K562 (cell line): ENCODE measurements around the gene SLC25A29. TPM values are rescaled to one million over a fixed set of nuclear protein-coding genes. Genes with fewer than 3 reads are reported as not detected.

Source experiments
- ATAC-seq: fragments of 200-7000 bp; cut with Tn5 transposase; 3 replicates; pipeline ENCODE4 v1.9.1; 2020; ENCODE audit warnings: moderate library complexity
- BruUV-seq: library from RNA; stranded (reverse); fragments of 400-500 nt; replicated peaks from 2 replicates; lab custom pipeline; 2021; lab: Mats Ljungman, UMichigan
- CTCF ChIA-PET: fragments of 300-600 bp; formaldehyde crosslinking; extraction: SDS; loops from one replicate; lab custom pipeline; 2021; ENCODE audit warnings: low intra/inter-chr PET ratio; lab: Yijun Ruan, JAX
- POLR2A ChIA-PET: fragments of 300-600, 350-650 bp; sonication (Branson Sonifier 250); formaldehyde crosslinking; extraction: SDS; loops from one replicate; lab custom pipeline; 2021; ENCODE audit warnings: antibody characterized with exemption, inconsistent platforms; lab: Yijun Ruan, JAX
- DNase-seq, 4 experiments: peaks; one replicate each; pipeline versions ENCODE4 v3.0.0 to v3.0.0-alpha.2; 2011 to 2018; ENCODE audit warnings: low spot score in 3 of 4, mixed read lengths in 3 of 4; ENCODE audit errors: extremely low read depth in 1 of 4
- FAIRE-seq: peaks from 2 replicates; lab custom pipeline; 2011; peaks lifted over from hg19 to GRCh38; lab: Jason Lieb, UNC
- H2AFZ ChIP-seq: 2 replicates; pipeline ENCODE4 v1.6.0; 2011; ENCODE audit warnings: low read depth, low read length, control low read depth, inconsistent platforms
- H3K27ac ChIP-seq: fragments of 200-600 bp; 3 replicates; pipeline ENCODE4 v1.8.0; 2011; ENCODE audit warnings: low read depth, mild to moderate bottlenecking, control low read depth, inconsistent platforms, low read length, moderate library complexity, mixed read lengths; ENCODE audit errors: extremely low read depth
- H3K27me3 ChIP-seq, 2 experiments: fragments of 300-600 bp in 1 of 2; 2 replicates in 1 of 2; 3 replicates in 1 of 2; pipeline versions ENCODE4 v1.6.0 to v1.8.0; 2011; ENCODE audit warnings: inconsistent platforms in 2 of 2, low read length in 2 of 2, mild to moderate bottlenecking in 1 of 2, mixed read lengths in 1 of 2, moderate library complexity in 1 of 2; ENCODE audit not compliant: control insufficient read depth in 2 of 2, insufficient read depth in 2 of 2
- H3K36me3 ChIP-seq: fragments of 300-600 bp; 3 replicates; pipeline ENCODE4 v1.8.0; 2011; ENCODE audit warnings: mild to moderate bottlenecking, low read length, inconsistent platforms; ENCODE audit not compliant: control insufficient read depth, insufficient read depth
- H3K4me1 ChIP-seq, 2 experiments: fragments of 200-600 bp in 1 of 2; replicated peaks in 1 of 2; 2 replicates in 1 of 2; 3 replicates in 1 of 2; pipeline versions ENCODE4 v1.5.1 to v1.8.0; 2011; ENCODE audit warnings: inconsistent platforms in 2 of 2, low read length in 2 of 2, mild to moderate bottlenecking in 1 of 2, mixed read lengths in 1 of 2, moderate library complexity in 1 of 2; ENCODE audit not compliant: control insufficient read depth in 2 of 2, insufficient read depth in 2 of 2
- H3K4me2 ChIP-seq: 2 replicates; pipeline ENCODE4 v1.6.1; 2011; ENCODE audit warnings: low read length, control low read depth, inconsistent platforms, mixed read lengths; ENCODE audit not compliant: insufficient read depth
- H3K4me3 ChIP-seq: fragments of 200-600 bp; sonication (generic), shearing (Covaris generic); 2 replicates; pipeline ENCODE4 v1.5.1; 2016; ENCODE audit warnings: control low read depth, inconsistent platforms
- H3K79me2 ChIP-seq: fragments of 200-600 bp; 3 replicates; pipeline ENCODE4 v1.8.0; 2011; ENCODE audit warnings: low read length, inconsistent platforms; ENCODE audit not compliant: control insufficient read depth, insufficient read depth
- H3K9ac ChIP-seq, 2 experiments: 2 replicates each; pipeline versions ENCODE4 v1.6.0 to v1.6.1; 2011; ENCODE audit warnings: low read depth in 2 of 2, low read length in 2 of 2, control low read depth in 1 of 2, inconsistent platforms in 1 of 2, mild to moderate bottlenecking in 1 of 2, mixed read lengths in 1 of 2; ENCODE audit not compliant: insufficient read depth in 1 of 2
- H3K9me1 ChIP-seq: one replicate; pipeline ENCODE4 v1.6.0; 2011; ENCODE audit warnings: inconsistent platforms, mild to moderate bottlenecking, low read length, moderate library complexity; ENCODE audit not compliant: control insufficient read depth, insufficient read depth
- H3K9me3 ChIP-seq: replicated peaks from 2 replicates; pipeline ENCODE4 v1.5.1; 2011; ENCODE audit warnings: low read depth, low read length, inconsistent platforms; ENCODE audit not compliant: control insufficient read depth, insufficient read depth
- H4K20me1 ChIP-seq: replicated peaks from 2 replicates; pipeline ENCODE4 v1.6.1; 2011; ENCODE audit warnings: low read length, inconsistent platforms, mixed read lengths; ENCODE audit not compliant: control insufficient read depth, insufficient read depth
- CBFA2T3 ChIP-seq: fragments of 450-650 bp; IDR thresholded peaks from 2 replicates; pipeline ENCODE4 v1.6.1; 2017
- DIDO1 ChIP-seq: fragments of 450-650 bp; IDR thresholded peaks from 2 replicates; pipeline ENCODE4 v1.6.1; 2016; ENCODE audit warnings: low read depth, missing biosample characterization, missing genetic modification characterization
- GATA2 ChIP-seq: sonication (generic); formaldehyde crosslinking; IDR thresholded peaks from 2 replicates; pipeline ENCODE4 v1.4.0; 2020; ENCODE audit warnings: mild to moderate bottlenecking, missing genetic modification reagents
- PCBP1 ChIP-seq: fragments of 200-400 bp; formaldehyde crosslinking; IDR thresholded peaks from 2 replicates; pipeline ENCODE4 v1.6.1; 2018; ENCODE audit warnings: mild to moderate bottlenecking, low read depth, low read length; ENCODE audit not compliant: poor library complexity, severe bottlenecking
- SLC30A9 ChIP-seq: fragments of 250-450 bp; sonication (Bioruptor Pico); IDR thresholded peaks from 2 replicates; pipeline ENCODE4 v1.8.0; 2022; ENCODE audit warnings: mild to moderate bottlenecking, moderate library complexity
- ZNF644 ChIP-seq: fragments of 200-800 bp; sonication (Bioruptor generic); IDR thresholded peaks from 2 replicates; pipeline ENCODE4 v1.6.1; 2016; ENCODE audit warnings: low read depth, missing genetic modification characterization, missing compliant biosample characterization
- WGBS: fragments of 100-300 bp; shearing (Covaris generic); methylation state at CpG from one replicate; pipeline ENCODE4 v1.1.6; 2016; ENCODE audit warnings: low coverage, mixed read lengths; ENCODE audit not compliant: insufficient coverage; ENCODE audit errors: missing lambda C conversion rate; 5-methylcytosine and 5-hydroxymethylcytosine counted together
- in situ Hi-C: fragments of 300-500 bp; cut with MboI; formaldehyde crosslinking; loops from 4 replicates; pipeline ENCODE4 v1.15.0; 2018; ENCODE audit warnings: inconsistent platforms, mixed read lengths
- intact Hi-C: fragments of 100-400 bp; cut with micrococcal nuclease; formaldehyde crosslinking; loops from 2 replicates; pipeline ENCODE4 v1.14.2; 2022
- polyA plus RNA-seq, 8 experiments: library from polyadenylated mRNA; depleted of rRNA in 4 of 8; stranded (reverse) in 5 of 8; unstranded in 3 of 8; fragments of >200 nt; fragmentation: Nextera tagmentation in 2 of 8; fragmentation: Illumina TruSeq in 1 of 8; extraction: Ambion mirVana in 2 of 8; extraction: Trizol in 1 of 8; gene quantifications; 2 replicates each; pipeline versions ENCODE4 v1.2.1 to v1.2.3, GENCODE V29; 2011 to 2014; ENCODE audit warnings: inconsistent platforms in 1 of 8, missing spikeins in 1 of 8
- total RNA-seq, 7 experiments: library from RNA; depleted of rRNA in 6 of 7; stranded (reverse); fragments of >200 nt in 6 of 7; fragmentation: Illumina TruSeq in 2 of 7; extraction: Trizol in 2 of 7; gene quantifications; 2 replicates each; pipeline versions ENCODE4 v1.2.1 to v1.2.3, GENCODE V29; 2011 to 2021; ENCODE audit warnings: low replicate concordance in 1 of 7
- TF ChIP-seq, protein P1 (sequence below): fragments of 200-800 bp; sonication (Bioruptor generic); IDR thresholded peaks from 2 replicates; pipeline ENCODE4 v1.6.1; 2017; ENCODE audit warnings: missing genetic modification characterization, missing compliant biosample characterization
- TF ChIP-seq, protein P2 (sequence below), 2 experiments: fragments of 150-350 bp in 1 of 2; IDR thresholded peaks; 2 replicates each; pipeline ENCODE4 v1.6.1; 2012 to 2016; ENCODE audit warnings: low read depth in 2 of 2, low read length in 2 of 2, mild to moderate bottlenecking in 1 of 2, moderate library complexity in 1 of 2

SLC25A29 gene
- total and polyA plus RNA-seq, 9 of the 15 experiments (the other 6 are each of a cell fraction or from before 2014, with no cell fraction given) = 0.07 to 17.5 (median 4.8) TPM

DNA sequence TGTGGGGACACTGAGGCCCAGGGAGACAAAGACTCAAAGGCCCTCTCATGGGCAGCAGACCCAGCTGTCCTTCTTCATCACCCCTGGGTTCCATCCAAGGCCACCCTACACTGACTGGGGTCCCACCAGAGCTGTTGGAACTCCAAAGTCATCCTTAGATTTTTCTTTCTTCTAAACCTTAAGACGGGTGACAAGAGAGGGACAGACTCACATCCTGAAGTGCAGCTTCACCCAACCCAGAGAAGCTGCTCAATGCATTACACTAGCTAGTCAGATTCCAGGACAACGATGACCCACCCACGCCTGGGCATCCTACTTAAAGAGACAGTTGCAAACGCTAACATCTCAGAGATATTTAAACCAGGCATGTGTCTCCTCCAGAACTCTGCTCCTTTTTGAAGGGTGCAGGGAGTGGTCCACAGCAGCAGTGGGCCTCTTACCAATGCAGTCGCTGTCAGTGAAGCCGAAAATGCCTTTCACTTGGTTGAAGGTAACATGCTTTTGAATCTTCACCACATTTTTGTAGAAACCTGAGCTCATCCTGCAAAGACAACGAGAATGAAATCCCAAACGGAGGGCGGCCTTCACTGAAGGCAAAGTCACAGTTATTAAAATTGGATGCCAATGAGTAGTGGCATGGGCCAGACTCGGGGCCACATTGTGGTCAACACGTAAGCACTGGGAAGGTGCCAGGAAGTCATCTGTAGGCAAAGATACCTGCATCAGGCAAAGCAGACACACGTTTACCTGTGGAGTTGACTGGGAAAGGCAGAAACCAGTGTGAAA lies 40.3 kb upstream of the SLC25A29 start:
- Histone ChIP-seq H3K36me3 (peaks cover 74% of the 10 kb centered on the region), H2AFZ (no peak overlapping the region), H3K4me3 (no peak overlapping the region), H3K4me1 (peaks cover 0 to 5% of the 10 kb centered on the region in 2 experiments; a peak in 2 of 5 replicates), H4K20me1 (no peaks in the 10 kb centered on the region; the same call in 1 of the 2 replicates), H3K9me1 (no peaks in the 10 kb centered on the region), H3K27me3 (no peaks in the 10 kb centered on the region), H3K79me2 (no peaks in the 10 kb centered on the region; the same call in 2 of the 3 replicates), H3K27ac (no peak overlapping the region), H3K4me2 (no peak overlapping the region), H3K9me3 (no peaks in the 10 kb centered on the region), H3K9ac (no peak overlapping the region)
- DNase-seq = no peak
- no TSS peak for BruUV-seq
- TF ChIP-seq SLC30A9 (CRISPR knock-in tag) (no peak), DIDO1 (tag) (no peak), GATA2 (CRISPR knock-in tag) (no peak), CBFA2T3 (no peak), ZNF644 (tag) (no peak), PCBP1 (no peak)
- TF ChIP-seq, protein P1, sequence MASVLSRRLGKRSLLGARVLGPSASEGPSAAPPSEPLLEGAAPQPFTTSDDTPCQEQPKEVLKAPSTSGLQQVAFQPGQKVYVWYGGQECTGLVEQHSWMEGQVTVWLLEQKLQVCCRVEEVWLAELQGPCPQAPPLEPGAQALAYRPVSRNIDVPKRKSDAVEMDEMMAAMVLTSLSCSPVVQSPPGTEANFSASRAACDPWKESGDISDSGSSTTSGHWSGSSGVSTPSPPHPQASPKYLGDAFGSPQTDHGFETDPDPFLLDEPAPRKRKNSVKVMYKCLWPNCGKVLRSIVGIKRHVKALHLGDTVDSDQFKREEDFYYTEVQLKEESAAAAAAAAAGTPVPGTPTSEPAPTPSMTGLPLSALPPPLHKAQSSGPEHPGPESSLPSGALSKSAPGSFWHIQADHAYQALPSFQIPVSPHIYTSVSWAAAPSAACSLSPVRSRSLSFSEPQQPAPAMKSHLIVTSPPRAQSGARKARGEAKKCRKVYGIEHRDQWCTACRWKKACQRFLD (CRISPR knock-in tag) = no peak
- TF ChIP-seq, protein P2, sequence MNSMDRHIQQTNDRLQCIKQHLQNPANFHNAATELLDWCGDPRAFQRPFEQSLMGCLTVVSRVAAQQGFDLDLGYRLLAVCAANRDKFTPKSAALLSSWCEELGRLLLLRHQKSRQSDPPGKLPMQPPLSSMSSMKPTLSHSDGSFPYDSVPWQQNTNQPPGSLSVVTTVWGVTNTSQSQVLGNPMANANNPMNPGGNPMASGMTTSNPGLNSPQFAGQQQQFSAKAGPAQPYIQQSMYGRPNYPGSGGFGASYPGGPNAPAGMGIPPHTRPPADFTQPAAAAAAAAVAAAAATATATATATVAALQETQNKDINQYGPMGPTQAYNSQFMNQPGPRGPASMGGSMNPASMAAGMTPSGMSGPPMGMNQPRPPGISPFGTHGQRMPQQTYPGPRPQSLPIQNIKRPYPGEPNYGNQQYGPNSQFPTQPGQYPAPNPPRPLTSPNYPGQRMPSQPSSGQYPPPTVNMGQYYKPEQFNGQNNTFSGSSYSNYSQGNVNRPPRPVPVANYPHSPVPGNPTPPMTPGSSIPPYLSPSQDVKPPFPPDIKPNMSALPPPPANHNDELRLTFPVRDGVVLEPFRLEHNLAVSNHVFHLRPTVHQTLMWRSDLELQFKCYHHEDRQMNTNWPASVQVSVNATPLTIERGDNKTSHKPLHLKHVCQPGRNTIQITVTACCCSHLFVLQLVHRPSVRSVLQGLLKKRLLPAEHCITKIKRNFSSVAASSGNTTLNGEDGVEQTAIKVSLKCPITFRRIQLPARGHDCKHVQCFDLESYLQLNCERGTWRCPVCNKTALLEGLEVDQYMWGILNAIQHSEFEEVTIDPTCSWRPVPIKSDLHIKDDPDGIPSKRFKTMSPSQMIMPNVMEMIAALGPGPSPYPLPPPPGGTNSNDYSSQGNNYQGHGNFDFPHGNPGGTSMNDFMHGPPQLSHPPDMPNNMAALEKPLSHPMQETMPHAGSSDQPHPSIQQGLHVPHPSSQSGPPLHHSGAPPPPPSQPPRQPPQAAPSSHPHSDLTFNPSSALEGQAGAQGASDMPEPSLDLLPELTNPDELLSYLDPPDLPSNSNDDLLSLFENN (IDR thresholded peaks at IDR 0.05; ENCODE audit: low read depth in 2 of 2, low read length in 2 of 2) = no peak
- CTCF ChIA-PET = no interaction called here
- WGBS = 94% methylated on average over 10 of the region's 12 CpGs
- no peak for ATAC-seq
- in situ Hi-C loops = no loop called here
- FAIRE-seq = no peak
- POLR2A ChIA-PET = interaction anchor here (0.6 to 4.9 kb wide), 6 partner anchors 9 to 853 kb away, joined by 3 to 39 read pairs (median 3); a partner anchor contains a TSS
- intact Hi-C loops = no loop called here
